GM23338 (cell line): Measurements from ENCODE around the gene JAZF1. TPM values are rescaled to one million over a fixed set of nuclear protein-coding genes. Genes with fewer than 3 reads are reported as not detected.

Experiments used
- ATAC-seq: fragments of 200-7000 bp; cut with Tn5 transposase; 3 replicates; pipeline ENCODE4 v1.9.1; 2020
- DNase-seq: peaks from one replicate; pipeline ENCODE4 v3.0.0-alpha.2; 2015; ENCODE audit warnings: low spot score
- H2AFZ ChIP-seq: fragments of 200-600 bp; sonication (generic); 2 replicates; pipeline ENCODE4 v1.8.0; 2016; ENCODE audit warnings: antibody characterized with exemption, mild to moderate bottlenecking, moderate library complexity
- H3F3A ChIP-seq: fragments of 200-600 bp; sonication (generic); replicated peaks from 2 replicates; pipeline ENCODE4 v1.8.0; 2017; ENCODE audit warnings: antibody characterized with exemption, mixed run types, low read depth
- H3K27ac ChIP-seq: fragments of 200-600 bp; sonication (generic); 2 replicates; pipeline ENCODE4 v1.6.1; 2016; ENCODE audit warnings: low read depth
- H3K27me3 ChIP-seq: fragments of 200-600 bp; sonication (generic); 2 replicates; pipeline ENCODE4 v1.8.0; 2016; ENCODE audit warnings: mild to moderate bottlenecking, mixed run types, moderate library complexity; ENCODE audit not compliant: insufficient read depth
- H3K36me3 ChIP-seq: fragments of 200-600 bp; sonication (generic); 2 replicates; pipeline ENCODE4 v1.8.0; 2016; ENCODE audit warnings: mild to moderate bottlenecking; ENCODE audit not compliant: insufficient read depth
- H3K4me1 ChIP-seq: fragments of 200-600 bp; sonication (generic); 2 replicates; pipeline ENCODE4 v1.8.0; 2016; ENCODE audit warnings: mild to moderate bottlenecking, moderate library complexity; ENCODE audit not compliant: insufficient read depth
- H3K4me2 ChIP-seq: fragments of 200-600 bp; sonication (generic); 2 replicates; pipeline ENCODE4 v1.7.1; 2017; ENCODE audit warnings: mixed run types
- H3K4me3 ChIP-seq: fragments of 200-600 bp; sonication (generic); 2 replicates; pipeline ENCODE4 v1.6.1; 2016; ENCODE audit warnings: mixed run types
- H3K79me2 ChIP-seq: fragments of 200-600 bp; sonication (generic); replicated peaks from 2 replicates; pipeline ENCODE4 v1.8.0; 2017; ENCODE audit warnings: mild to moderate bottlenecking; ENCODE audit not compliant: insufficient read depth
- H3K9me2 ChIP-seq: fragments of 200-600 bp; sonication (generic); 2 replicates; pipeline ENCODE4 v1.8.0; 2017; ENCODE audit not compliant: insufficient read depth
- H4K20me1 ChIP-seq: fragments of 200-600 bp; sonication (generic); replicated peaks from 2 replicates; pipeline ENCODE4 v1.8.0; 2017; ENCODE audit warnings: mild to moderate bottlenecking; ENCODE audit not compliant: insufficient read depth
- H3K27ac Mint-ChIP-seq: 2 replicates; pipeline ENCODE4 v1.8.0; 2020; ENCODE audit warnings: inconsistent platforms, mild to moderate bottlenecking, moderate library complexity, mixed read lengths
- H3K27me3 Mint-ChIP-seq: 3 replicates; pipeline ENCODE4 v1.8.0; 2022; ENCODE audit warnings: low read depth, mild to moderate bottlenecking, moderate library complexity, mixed read lengths, inconsistent platforms; ENCODE audit not compliant: insufficient read depth, poor library complexity
- H3K36me3 Mint-ChIP-seq: 3 replicates; pipeline ENCODE4 v1.8.0; 2021; ENCODE audit warnings: low read depth, mild to moderate bottlenecking, inconsistent platforms, moderate library complexity, mixed read lengths
- H3K4me1 Mint-ChIP-seq: 3 replicates; pipeline ENCODE4 v1.8.0; 2020; ENCODE audit warnings: mild to moderate bottlenecking, inconsistent platforms, mixed read lengths
- H3K4me3 Mint-ChIP-seq: 3 replicates; pipeline ENCODE4 v1.8.0; 2021; ENCODE audit warnings: moderate library complexity, mild to moderate bottlenecking, inconsistent platforms, mixed read lengths
- H3K9me3 Mint-ChIP-seq: 3 replicates; pipeline ENCODE4 v1.8.0; 2020; ENCODE audit warnings: moderate library complexity, mild to moderate bottlenecking, inconsistent platforms, mixed read lengths
- CREB1 ChIP-seq: fragments of 250-450 bp; sonication (Bioruptor Pico); IDR thresholded peaks from 2 replicates; pipeline ENCODE4 v1.5.0; 2020; ENCODE audit warnings: low read depth, mild to moderate bottlenecking, moderate library complexity
- EZH2 ChIP-seq: fragments of 200-600 bp; sonication (generic); IDR thresholded peaks from one replicate; pipeline ENCODE4 v1.8.0; 2017; ENCODE audit warnings: antibody characterized with exemption, mild to moderate bottlenecking, low read depth; ENCODE audit not compliant: unreplicated experiment
- EZH2phosphoT487 ChIP-seq: fragments of 200-600 bp; sonication (generic); IDR thresholded peaks from one replicate; pipeline ENCODE4 v1.8.1; 2018; ENCODE audit warnings: antibody characterized with exemption; ENCODE audit not compliant: unreplicated experiment
- JUNB ChIP-seq: IDR thresholded peaks from one replicate; pipeline ENCODE4 v1.6.1; 2016; ENCODE audit warnings: antibody characterized with exemption; ENCODE audit not compliant: unreplicated experiment
- NANOG ChIP-seq: IDR thresholded peaks from 2 replicates; pipeline ENCODE4 v1.6.1; 2016; ENCODE audit warnings: antibody characterized with exemption, borderline replicate concordance
- POLR2AphosphoS5 ChIP-seq: IDR thresholded peaks from 2 replicates; pipeline ENCODE4 v1.6.1; 2016; ENCODE audit warnings: antibody characterized with exemption, low read depth
- REST ChIP-seq: IDR thresholded peaks from one replicate; pipeline ENCODE4 v1.6.1; 2018; ENCODE audit warnings: antibody characterized with exemption; ENCODE audit not compliant: unreplicated experiment
- ZNF331 ChIP-seq: fragments of 250-450 bp; sonication (Bioruptor Pico); IDR thresholded peaks from 2 replicates; pipeline ENCODE4 v1.5.0; 2020; ENCODE audit warnings: low read depth, mild to moderate bottlenecking, moderate library complexity
- ZNF462 ChIP-seq: fragments of 250-450 bp; sonication (Bioruptor Pico); IDR thresholded peaks from 2 replicates; pipeline ENCODE4 v1.5.0; 2020; ENCODE audit warnings: mild to moderate bottlenecking, moderate library complexity
- polyA plus RNA-seq: library from polyadenylated mRNA; unstranded; fragments of >200 nt; fragmentation: Nextera tagmentation; extraction: Ambion mirVana; gene quantifications from 2 replicates; pipeline ENCODE4 v1.2.1, GENCODE V29; 2016
- total RNA-seq: library from RNA; depleted of rRNA; stranded (reverse); fragments of >200 nt; shearing (Covaris generic); gene quantifications from 2 replicates; pipeline ENCODE4 v1.2.3, GENCODE V29; 2014
- TF ChIP-seq, protein P1 (sequence below), 2 experiments: fragments of 200-600 bp in 1 of 2; sonication (generic) in 1 of 2; conservative IDR thresholded peaks; 2 replicates each; pipeline versions ENCODE4 v1.5.1 to v1.6.1; 2016 to 2017; ENCODE audit warnings: antibody characterized with exemption in 2 of 2, low read depth in 2 of 2, mild to moderate bottlenecking in 2 of 2, moderate library complexity in 1 of 2

Gene JAZF1
- total and polyA plus RNA-seq, 2 experiments from 2014 or later = 12.2 to 22.2 TPM

GRCh38 chr7:27976531-27976930, 204.1 kb downstream of the JAZF1 start (continued):
- TF ChIP-seq REST (no peak), NANOG (no peak), ZNF331 (CRISPR knock-in tag) (no peak), CREB1 (CRISPR knock-in tag) (no peak), EZH2phosphoT487 (no peak)

- Histone ChIP-seq H3K4me1 (no peaks in the 10 kb centered on the region), H3K4me3 (no peak overlapping the region), H3K36me3 (no peaks in the 10 kb centered on the region), H3K9me2 (no peaks in the 10 kb centered on the region; the same call in 1 of the 2 replicates), H3K27me3 (no peaks in the 10 kb centered on the region), H4K20me1 (no peaks in the 10 kb centered on the region; the same call in 1 of the 2 replicates), H2AFZ (no peak overlapping the region), H3K27ac (no peak overlapping the region), H3K4me2 (no peak overlapping the region), H3K79me2 (0 out of 2 replicates have a peak, but pooled peaks cover 3% of the 10 kb centered on the region), H3F3A (no peaks in the 10 kb centered on the region)
- Mint-ChIP-seq H3K27ac (no peak overlapping the region), H3K4me1 (no peaks in the 10 kb centered on the region), H3K4me3 (no peak overlapping the region), H3K36me3 (no peaks in the 10 kb centered on the region), H3K9me3 (no peaks in the 10 kb centered on the region), H3K27me3 (peaks cover 1% of the 10 kb centered on the region)
- no peak for ATAC-seq
- no peak for DNase-seq
- TF ChIP-seq EZH2 (no peak), REST (no peak), CREB1 (CRISPR knock-in tag) (no peak), JUNB (no peak), POLR2AphosphoS5 (no peak), ZNF462 (CRISPR knock-in tag) (no peak), NANOG (no peak)
- TF ChIP-seq, protein P1, sequence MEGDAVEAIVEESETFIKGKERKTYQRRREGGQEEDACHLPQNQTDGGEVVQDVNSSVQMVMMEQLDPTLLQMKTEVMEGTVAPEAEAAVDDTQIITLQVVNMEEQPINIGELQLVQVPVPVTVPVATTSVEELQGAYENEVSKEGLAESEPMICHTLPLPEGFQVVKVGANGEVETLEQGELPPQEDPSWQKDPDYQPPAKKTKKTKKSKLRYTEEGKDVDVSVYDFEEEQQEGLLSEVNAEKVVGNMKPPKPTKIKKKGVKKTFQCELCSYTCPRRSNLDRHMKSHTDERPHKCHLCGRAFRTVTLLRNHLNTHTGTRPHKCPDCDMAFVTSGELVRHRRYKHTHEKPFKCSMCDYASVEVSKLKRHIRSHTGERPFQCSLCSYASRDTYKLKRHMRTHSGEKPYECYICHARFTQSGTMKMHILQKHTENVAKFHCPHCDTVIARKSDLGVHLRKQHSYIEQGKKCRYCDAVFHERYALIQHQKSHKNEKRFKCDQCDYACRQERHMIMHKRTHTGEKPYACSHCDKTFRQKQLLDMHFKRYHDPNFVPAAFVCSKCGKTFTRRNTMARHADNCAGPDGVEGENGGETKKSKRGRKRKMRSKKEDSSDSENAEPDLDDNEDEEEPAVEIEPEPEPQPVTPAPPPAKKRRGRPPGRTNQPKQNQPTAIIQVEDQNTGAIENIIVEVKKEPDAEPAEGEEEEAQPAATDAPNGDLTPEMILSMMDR (conservative IDR thresholded peaks at IDR 0.05; ENCODE audit: low read depth in 2 of 2) = no peak
Measured at GRCh38 chr7:27973625-27974024, 207.0 kb downstream of the JAZF1 start.
